HepG2 (cell line): ENCODE data around the gene RASD1.

Experiments used
- EP300 ChIP-seq, 3 experiments: sonication (generic) in 1 of 3; formaldehyde crosslinking in 1 of 3; IDR thresholded peaks; 2 replicates each; pipeline versions ENCODE4 v1.5.1 to v1.6.1; 2011 to 2020; ENCODE audit warnings: low read depth in 2 of 3, low read length in 2 of 3, borderline replicate concordance in 1 of 3, improper control_type of control experiment in 1 of 3, mild to moderate bottlenecking in 1 of 3, missing genetic modification reagents in 1 of 3, moderate library complexity in 1 of 3
- NFYB ChIP-seq: sonication (generic); formaldehyde crosslinking; IDR thresholded peaks from 2 replicates; pipeline ENCODE4 v1.4.0; 2020; ENCODE audit warnings: missing genetic modification reagents
- NR2F2 ChIP-seq: IDR thresholded peaks from 2 replicates; pipeline ENCODE4 v1.6.1; 2012; ENCODE audit warnings: low read depth, inconsistent platforms, borderline replicate concordance
- YY1 ChIP-seq: IDR thresholded peaks from 2 replicates; pipeline ENCODE4 v1.6.1; 2011; ENCODE audit warnings: low read length, low read depth, moderate library complexity, mild to moderate bottlenecking; ENCODE audit not compliant: insufficient read depth, insufficient replicate concordance
- TF ChIP-seq, protein P1 (sequence below): sonication (generic); formaldehyde crosslinking; IDR thresholded peaks from 2 replicates; pipeline ENCODE4 v1.8.1; 2022; ENCODE audit warnings: mild to moderate bottlenecking, missing genetic modification reagents
- TF ChIP-seq, protein P2 (sequence below): sonication (generic); formaldehyde crosslinking; IDR thresholded peaks from 2 replicates; pipeline ENCODE4 v1.5.0; 2020; ENCODE audit warnings: mild to moderate bottlenecking, missing genetic modification reagents, moderate library complexity

DNA sequence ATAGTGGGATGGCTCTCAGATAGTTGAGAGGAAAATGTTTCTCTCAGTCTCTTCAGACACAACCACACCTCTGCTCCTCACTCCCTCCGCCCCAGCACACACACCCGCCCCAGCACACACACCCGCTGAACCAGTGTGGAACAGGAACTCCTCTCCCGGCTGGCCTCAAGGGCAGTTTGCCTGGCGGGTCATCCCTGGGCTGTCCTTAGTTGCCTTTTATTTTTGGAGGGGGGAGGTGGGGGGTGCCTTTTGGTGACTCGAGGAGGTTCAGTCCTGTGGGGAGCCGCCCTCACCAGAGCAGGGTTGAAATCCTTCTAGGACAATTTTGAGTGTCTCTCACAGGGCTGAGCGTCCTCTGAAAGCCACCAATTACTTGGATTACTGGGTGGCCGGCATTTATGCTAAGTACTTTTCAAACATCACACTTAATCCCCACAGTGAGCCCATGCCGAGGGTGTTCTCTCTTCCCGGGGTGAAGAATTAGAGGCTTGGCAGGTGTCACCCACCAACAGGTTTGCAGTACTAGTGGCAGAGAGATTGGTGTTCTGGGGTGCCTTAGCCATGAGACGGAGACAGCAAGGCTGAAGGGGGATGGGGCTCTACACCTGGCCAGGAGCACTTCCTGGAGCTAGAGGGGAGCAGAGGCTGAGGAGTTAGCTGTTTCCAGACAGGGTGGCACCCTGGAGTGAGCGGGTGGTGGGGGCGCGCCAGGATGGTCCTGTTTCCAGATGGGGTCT lies 2.8 kb downstream of the RASD1 start:
- TF ChIP-seq, protein P1, sequence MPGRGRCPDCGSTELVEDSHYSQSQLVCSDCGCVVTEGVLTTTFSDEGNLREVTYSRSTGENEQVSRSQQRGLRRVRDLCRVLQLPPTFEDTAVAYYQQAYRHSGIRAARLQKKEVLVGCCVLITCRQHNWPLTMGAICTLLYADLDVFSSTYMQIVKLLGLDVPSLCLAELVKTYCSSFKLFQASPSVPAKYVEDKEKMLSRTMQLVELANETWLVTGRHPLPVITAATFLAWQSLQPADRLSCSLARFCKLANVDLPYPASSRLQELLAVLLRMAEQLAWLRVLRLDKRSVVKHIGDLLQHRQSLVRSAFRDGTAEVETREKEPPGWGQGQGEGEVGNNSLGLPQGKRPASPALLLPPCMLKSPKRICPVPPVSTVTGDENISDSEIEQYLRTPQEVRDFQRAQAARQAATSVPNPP, result no peak
- no peak for TF ChIP-seq NR2F2
- TF ChIP-seq, protein P2, sequence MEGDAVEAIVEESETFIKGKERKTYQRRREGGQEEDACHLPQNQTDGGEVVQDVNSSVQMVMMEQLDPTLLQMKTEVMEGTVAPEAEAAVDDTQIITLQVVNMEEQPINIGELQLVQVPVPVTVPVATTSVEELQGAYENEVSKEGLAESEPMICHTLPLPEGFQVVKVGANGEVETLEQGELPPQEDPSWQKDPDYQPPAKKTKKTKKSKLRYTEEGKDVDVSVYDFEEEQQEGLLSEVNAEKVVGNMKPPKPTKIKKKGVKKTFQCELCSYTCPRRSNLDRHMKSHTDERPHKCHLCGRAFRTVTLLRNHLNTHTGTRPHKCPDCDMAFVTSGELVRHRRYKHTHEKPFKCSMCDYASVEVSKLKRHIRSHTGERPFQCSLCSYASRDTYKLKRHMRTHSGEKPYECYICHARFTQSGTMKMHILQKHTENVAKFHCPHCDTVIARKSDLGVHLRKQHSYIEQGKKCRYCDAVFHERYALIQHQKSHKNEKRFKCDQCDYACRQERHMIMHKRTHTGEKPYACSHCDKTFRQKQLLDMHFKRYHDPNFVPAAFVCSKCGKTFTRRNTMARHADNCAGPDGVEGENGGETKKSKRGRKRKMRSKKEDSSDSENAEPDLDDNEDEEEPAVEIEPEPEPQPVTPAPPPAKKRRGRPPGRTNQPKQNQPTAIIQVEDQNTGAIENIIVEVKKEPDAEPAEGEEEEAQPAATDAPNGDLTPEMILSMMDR (CRISPR knock-in tag), result no peak
- TF ChIP-seq YY1, result no peak
- no peak for TF ChIP-seq EP300 (IDR thresholded peaks at IDR 0.05; ENCODE audit: low read depth in 2 of 2, low read length in 2 of 2)
- TF ChIP-seq EP300 (CRISPR knock-in tag; IDR thresholded peaks at IDR 0.05; ENCODE audit: borderline replicate concordance), result no peak
- no peak for TF ChIP-seq NFYB (CRISPR knock-in tag)
